LNCaP clone FGC (cell line): ENCODE data around the gene SIDT1.

Experiments
- DNase-seq: peaks from one replicate; pipeline ENCODE4 v3.0.0-alpha.2; 2011; ENCODE audit warnings: low read depth
- H3K4me3 ChIP-seq: 2 replicates; pipeline ENCODE4 v1.5.1; 2011; ENCODE audit warnings: mild to moderate bottlenecking, low read depth, low read length, control low read depth
- CTCF ChIP-seq: IDR thresholded peaks from 2 replicates; pipeline ENCODE4 v1.5.1; 2012; ENCODE audit warnings: mild to moderate bottlenecking; ENCODE audit not compliant: control insufficient read depth, insufficient read depth; ENCODE audit errors: extremely low read depth

Gene SIDT1

GRCh38 chr3:113501597-113501996 is 30.8 kb upstream of the SIDT1 start:
- DNase-seq: no peak
- no peak overlapping the region for H3K4me3 ChIP-seq
- TF ChIP-seq CTCF: no peak

GRCh38 chr3:113505867-113506266 is 26.5 kb upstream of the SIDT1 start:
- H3K4me3 ChIP-seq: no peak overlapping the region
- no peak for TF ChIP-seq CTCF
- no peak for DNase-seq

GRCh38 chr3:113507501-113508067 is 24.8 kb upstream of the SIDT1 start:
- no peak for DNase-seq
- TF ChIP-seq CTCF: no peak
- no peak overlapping the region for H3K4me3 ChIP-seq

GRCh38 chr3:113508966-113509365 is 23.4 kb upstream of the SIDT1 start:
- no peak overlapping the region for H3K4me3 ChIP-seq
- no peak for DNase-seq
- TF ChIP-seq CTCF: no peak

- DNase-seq: no peak
- TF ChIP-seq CTCF: no peak
- peak overlapping the region; percentile 93 for H3K4me3 ChIP-seq
Observed at GRCh38 chr3:113514265-113514769, 18.0 kb upstream of the SIDT1 start.

- DNase-seq: no peak
- H3K4me3 ChIP-seq: peak overlapping the region; percentile 93
- TF ChIP-seq CTCF: peak; percentile 29; the same call in 1 of the 2 replicates
Observed at GRCh38 chr3:113516115-113516505, 16.2 kb upstream of the SIDT1 start.

GRCh38 chr3:113521981-113522380 is 10.4 kb upstream of the SIDT1 start:
- no peak for DNase-seq
- H3K4me3 ChIP-seq: no peak overlapping the region
- no peak for TF ChIP-seq CTCF
